NB4 (cell line): ENCODE data around the gene PSAT1.

Experiments used
- CTCF ChIP-seq: IDR thresholded peaks from one replicate; pipeline ENCODE4 v1.5.1; 2012; ENCODE audit warnings: low read depth, low read length
- MAX ChIP-seq: IDR thresholded peaks from 2 replicates; pipeline ENCODE4 v1.6.1; 2011; ENCODE audit warnings: low read depth, low read length
- POLR2A ChIP-seq: IDR thresholded peaks from 2 replicates; pipeline ENCODE4 v1.6.1; 2011; ENCODE audit warnings: mild to moderate bottlenecking; ENCODE audit not compliant: insufficient read length; ENCODE audit errors: extremely low read depth

- no peak for TF ChIP-seq CTCF
- TF ChIP-seq POLR2A = no peak
- no peak for TF ChIP-seq MAX
Observed at GRCh38 chr9:78289474-78289873, 7.5 kb upstream of the PSAT1 start.
